Cortex of kidney (tissue), 1 donor: ENCODE data around the gene N4BP2.

Experiments
- DNase-seq: peaks from one replicate; lab custom pipeline; 2025; lab: John Stamatoyannopoulos, UW

The N4BP2 gene

DNA sequence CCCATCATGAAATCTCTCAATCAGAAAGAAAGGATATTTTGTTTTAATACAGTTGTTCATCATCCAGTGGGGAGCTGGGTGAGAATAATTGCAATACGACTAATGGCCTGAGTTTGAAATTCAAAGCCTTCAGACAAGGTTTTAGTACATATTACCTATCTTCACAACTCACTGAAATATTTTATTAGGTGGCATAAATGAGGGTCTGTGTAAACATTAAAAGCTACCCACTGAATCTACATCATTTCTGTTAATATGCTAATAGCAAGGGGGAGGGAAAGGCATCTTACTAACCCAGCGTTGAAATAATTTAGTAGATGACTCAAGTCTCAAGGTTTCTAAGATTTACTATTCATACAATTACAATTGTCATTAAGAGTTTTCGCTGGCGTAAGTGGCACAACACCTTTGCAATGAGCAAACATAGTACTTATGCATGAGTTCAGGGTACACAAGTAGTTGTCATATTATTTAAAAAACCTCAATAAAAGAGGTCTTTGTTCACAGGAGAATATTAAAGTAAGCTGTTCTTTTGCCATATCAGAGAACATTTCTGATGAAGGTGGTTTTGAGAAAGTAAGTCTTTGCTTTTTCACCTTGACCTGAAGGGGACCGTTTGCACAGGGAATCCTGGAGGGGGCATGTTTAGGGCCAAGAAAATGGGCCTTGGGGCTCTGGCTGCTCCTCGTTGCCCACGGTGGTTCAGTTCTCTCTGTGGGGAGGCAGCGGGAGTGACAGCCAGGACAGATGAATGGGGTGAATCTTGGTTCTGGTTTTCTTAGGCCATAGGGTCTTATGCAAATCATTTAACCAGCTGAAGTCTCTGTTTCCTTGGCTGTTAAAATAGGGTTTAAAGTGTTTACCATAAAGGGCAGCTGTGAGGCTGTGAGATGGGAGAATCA lies 135.7 kb downstream of the N4BP2 start:
- DNase-seq = no peak

GRCh38 chr4:40193016-40193571 lies 136.4 kb downstream of the N4BP2 start:
- no peak for DNase-seq

- DNase-seq = no peak
Observed at GRCh38 chr4:40193578-40193977, 136.9 kb downstream of the N4BP2 start.

GRCh38 chr4:40194602-40195161 lies 138.0 kb downstream of the N4BP2 start:
- DNase-seq = no peak

GRCh38 chr4:40195182-40196177 lies 138.8 kb downstream of the N4BP2 start:
- no peak for DNase-seq

DNA sequence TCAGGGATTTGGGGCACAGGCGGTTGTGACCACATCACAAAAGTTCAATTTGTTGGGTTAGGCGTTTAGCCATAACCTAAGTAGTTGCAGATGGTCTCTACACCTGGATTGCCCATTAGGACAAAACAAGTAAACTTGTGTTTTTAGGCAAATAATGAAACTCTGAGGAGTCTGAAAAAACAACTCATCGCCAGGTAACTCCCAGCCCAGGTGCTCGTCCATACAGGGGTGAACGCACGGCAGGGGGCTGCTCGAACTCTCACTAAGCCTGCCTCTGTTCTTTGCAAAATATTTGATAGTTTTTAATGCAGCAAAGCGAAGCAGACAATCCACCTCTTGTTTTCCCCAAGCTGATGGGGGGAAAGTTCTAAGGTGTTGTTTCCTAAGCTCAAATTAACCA lies 139.6 kb downstream of the N4BP2 start:
- DNase-seq = no peak

DNA sequence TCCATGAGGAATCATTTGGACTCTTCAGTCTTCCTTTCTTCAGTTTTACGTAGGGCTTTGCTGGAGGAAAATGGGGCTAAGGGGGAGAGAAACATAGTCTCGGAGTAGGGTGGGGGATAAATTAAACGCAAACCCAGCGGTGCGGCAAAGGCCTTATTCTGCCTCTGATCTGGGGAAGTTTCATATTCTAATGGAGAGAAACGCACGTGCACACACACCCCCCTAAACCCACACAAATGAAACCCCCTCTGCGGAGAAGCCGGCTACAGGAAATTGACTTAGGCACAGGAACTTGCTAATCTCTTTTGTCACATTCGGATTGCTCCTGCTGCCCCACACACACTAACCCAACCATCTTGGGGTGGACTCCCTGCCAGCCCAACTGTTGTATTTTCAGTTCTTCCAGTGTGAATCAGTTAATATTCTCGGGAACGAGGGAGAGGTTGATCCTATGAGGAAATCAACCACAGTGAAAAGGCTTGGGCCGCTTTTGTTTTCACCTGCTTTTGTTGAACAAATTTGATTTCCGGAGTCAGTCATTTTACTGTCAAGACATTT lies 140.2 kb downstream of the N4BP2 start, which contains the start of gene RHOH:
TSS of gene RHOH (plus strand) at position 308 of the 558 bp plus-strand sequence. CDS start 46,356 bp downstream, outside the sequence.
- DNase-seq = no peak

GRCh38 chr4:40197879-40198689 lies 141.4 kb downstream of the N4BP2 start:
- DNase-seq = no peak

DNA sequence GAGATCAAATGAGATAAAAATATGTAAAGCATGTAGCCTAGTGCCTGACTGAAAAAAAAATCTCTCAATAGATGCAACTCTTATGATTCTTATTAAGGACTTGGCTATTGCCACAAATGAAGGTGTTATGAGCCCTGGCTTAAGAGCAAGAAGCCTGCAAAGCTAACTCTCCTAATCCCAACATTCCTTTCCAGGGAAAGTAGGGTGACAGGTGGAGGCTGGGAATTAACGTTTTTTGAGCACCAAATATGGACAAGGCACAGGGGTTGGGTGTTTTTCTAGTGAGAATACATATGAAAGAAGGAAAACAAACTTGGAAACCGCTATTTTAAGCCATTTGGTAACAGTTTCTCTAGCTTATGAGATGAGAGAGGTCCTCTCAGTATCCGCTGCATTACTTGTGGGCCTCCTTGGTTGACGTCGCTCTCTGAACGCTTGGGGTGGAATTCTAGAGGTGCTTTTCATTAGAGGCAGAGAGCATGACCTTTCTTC lies 142.6 kb downstream of the N4BP2 start:
- DNase-seq = no peak

DNA sequence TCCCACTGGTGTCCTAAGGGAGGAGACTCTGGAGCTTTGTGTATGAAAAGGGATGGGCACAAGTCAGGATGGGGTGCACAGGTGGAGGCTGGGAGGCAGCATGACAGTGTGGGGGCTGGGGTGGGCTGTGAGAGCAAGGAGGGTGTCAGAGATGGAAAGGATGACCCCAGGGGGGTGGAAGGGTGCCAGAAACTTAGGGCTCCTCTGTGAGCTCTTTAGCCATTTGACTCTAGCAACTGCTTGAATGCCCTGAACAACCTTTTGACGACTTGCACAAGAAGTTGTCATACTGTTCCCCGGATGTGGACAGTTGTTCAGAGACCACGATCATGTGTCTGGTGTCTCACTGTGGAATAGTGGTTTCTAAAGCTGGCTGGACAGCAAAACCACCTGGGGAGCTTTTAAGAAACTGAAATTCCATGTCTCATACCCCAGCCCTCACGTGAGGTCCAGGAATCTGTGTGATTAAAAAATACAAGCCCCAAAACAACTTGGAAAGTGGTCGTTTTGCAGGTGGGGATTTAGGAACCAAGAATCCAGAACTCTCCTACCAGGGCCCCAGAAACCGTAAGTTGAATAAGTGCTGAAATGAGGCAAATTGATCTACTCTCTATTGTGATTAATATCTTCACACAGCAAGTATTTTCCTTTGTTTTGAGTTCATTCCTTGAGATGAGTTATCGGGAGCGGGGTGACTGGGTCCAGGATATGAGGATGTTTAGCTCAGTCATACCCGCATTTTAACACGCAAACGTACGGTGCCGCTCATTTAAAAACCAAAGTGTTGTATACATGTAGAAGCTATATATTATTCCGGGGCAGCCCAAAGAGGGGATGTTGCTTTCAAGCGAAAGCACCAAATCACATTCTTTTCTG lies 143.6 kb downstream of the N4BP2 start:
- DNase-seq = no peak

- no peak for DNase-seq
Observed at GRCh38 chr4:40200875-40201801, 144.5 kb downstream of the N4BP2 start.

GRCh38 chr4:40201898-40202297 lies 145.2 kb downstream of the N4BP2 start:
- no peak for DNase-seq

DNA sequence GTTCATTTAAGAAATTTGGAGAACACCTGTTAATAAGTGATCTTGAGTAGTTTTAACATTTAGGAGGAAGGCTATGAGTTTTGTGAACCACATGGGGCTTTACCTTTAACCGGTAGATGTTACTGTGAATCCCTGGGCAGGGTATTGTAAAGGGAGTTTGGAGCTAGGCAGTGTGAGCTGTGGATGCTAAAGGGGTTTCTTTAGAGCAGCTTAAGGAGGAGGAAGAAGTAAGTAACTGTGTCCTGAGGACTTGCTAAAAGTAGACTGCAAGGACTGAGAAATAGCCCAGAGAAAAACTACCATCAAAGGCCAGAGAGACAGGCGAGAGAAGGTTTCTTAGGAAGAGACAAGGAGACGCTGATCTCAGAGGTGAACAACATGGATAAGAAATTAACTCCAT lies 145.8 kb downstream of the N4BP2 start:
- DNase-seq = no peak

DNA sequence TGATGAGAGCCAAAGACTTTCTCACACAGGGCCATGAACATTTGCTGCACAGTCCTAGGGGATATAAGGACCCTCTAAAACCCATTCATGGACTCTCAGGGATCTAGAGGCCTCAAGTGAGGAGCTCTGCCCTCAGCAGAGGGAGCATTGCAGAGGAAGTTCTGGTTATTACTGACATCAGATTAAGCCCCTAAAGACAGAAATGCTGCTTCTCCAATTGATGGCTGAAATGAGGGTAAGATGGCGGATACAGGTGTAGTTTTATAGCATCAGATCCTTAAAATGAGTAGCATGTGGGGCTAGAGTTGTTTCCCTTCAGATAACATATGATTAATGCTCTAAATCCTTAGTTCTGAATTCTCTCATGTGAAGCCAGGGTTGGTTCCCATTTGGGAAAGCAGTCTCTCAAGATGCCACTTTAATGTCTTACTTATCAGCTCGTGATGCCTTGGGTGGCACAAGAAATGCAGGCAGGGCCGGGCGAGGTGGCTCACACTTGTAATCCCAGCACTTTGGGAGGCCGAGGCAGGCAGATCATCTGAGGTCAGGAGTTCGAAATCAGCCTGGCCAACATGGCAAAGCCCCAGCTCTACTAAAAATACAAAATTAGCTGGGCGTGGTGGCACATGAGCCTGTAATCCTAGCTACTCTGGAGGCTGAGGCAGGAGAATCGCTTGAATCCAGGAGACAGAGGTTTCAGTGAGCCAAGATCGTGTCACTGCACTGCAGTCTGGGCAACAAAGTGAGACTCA lies 148.0 kb downstream of the N4BP2 start:
- DNase-seq = no peak

DNA sequence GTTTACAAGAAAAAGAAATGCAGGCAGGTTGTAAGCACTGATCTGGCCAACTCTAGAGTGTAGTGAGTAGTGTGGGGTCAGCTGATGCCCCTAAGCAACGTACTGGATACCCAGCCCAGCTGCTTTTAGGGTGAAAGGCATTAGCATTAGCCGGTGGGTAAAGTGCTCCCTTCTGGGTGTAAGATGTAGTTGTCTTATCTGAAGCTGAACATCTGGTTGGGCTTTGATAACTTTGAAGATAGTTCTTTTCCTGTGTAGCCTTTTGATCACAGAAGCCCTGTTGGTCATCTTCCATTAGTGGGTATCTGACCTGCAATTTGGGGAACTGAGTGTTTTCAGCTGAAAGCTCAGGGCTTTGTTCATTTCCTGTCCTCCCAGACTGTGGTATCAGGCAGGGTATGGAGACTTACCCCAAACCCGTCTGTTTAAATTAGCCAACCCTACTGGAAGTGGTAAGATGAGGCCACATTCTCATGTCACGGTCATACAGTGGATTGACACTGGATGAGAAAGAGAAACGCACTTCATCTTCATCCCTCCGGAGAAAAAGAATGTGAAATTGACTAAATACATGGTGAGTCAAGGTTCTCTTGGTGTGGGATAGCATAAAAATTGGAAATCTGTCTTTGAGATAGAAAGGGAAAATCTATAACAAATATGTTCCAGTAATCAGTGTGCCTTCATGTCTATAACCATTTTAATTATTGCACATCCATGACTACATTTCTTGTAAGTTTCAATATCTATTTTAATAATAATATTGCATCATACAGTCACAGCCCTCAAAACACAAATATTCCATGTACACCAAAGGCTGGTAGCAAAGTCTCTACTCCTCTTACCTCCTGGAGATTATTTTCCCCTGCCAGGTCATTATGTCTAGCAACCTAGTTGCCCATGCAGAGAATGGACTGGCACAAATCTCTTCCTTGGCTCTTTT lies 148.9 kb downstream of the N4BP2 start:
- no peak for DNase-seq

DNA sequence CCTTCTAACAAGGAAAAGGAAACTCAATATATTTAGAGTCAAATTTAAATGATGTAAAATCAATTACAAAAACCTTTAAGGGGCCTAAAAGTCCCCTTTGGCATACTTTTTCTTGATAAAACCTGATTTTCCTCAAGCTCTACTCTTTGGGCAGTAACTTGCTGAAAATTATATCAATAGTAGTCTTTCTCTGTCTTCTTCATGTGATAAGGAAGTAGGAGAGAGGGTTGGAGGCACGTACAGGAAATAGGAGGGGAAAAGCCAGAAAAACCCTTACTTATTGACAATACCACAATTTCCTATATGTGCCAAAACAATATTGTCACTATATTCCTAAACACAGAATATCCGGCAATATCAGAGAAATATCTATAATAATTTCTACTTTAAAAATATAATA lies 149.8 kb downstream of the N4BP2 start:
- DNase-seq = no peak
